ENCODE results near the gene TMIE.

Gene TMIE

DNA sequence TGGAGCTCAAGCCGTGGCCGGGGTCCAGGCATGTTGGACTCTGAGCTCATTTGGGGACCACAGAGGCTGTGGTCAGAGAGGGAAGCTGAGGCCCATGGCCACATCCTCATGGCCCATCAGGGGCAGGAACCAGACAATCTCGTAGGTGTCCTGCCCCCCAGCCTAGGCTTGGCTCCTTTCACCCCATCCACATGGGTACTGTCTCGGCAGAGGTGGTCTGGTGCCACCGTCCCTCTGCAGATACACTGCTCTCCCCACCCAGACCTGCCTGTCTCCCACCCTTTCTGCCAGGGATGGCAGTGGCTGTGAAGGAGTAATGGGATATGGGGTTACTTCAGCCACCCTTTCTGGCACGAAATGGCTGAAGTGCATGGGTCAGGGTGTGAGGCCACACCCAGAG lies 8.5 kb downstream of the TMIE start:
- no peak for DNase-seq

DNA sequence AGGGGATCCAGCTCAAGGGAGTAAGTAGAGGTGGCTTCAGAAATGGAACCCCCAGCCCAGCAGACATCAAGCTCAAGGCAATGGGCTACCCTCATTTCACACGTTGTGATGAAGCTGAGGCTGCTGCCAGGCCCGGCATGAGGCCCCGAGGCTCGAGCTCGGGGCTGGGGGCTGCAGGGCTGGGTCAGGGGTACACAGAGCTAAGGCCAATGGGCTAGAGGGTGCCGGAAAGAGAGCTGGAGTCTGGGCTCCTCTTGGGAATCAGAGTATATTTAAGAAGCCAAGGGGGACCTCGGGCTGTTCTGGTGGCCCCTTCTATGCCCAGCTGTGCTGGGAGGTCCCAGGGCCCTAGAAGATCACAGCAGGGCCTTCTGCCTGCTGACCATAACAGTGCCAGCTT lies 9.0 kb downstream of the TMIE start:
- no peak for DNase-seq

DNA sequence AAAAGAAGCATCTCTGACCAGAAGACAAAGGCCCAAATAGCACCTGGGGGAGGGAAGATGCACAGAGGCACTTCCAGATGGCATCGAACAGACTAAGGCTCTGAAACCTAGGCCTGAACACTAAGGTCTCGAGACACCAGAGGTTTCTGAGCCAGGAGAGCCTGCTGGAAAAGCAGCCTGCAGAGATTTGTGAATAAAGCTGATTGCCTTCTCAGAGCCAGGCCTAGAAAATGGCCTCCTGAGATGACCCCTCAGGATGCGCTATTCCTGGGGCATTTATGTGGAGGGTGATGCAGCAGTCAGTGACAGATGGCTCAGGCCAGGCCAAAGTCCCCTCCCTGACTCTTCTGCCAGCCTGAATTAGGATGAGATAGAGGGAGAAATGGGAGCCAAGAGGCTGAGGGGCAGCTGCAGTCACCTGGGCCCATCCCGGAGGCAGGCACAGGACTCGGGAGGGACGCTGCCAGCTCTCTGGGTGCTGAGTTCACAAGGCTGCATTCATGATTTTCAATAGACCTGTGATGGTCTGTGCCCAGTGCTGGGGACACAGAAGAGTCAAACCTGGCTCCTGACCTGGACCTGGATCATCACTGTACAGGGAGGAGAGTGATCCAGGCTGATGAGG lies 9.6 kb downstream of the TMIE start:
- DNase-seq = no peak

DNA sequence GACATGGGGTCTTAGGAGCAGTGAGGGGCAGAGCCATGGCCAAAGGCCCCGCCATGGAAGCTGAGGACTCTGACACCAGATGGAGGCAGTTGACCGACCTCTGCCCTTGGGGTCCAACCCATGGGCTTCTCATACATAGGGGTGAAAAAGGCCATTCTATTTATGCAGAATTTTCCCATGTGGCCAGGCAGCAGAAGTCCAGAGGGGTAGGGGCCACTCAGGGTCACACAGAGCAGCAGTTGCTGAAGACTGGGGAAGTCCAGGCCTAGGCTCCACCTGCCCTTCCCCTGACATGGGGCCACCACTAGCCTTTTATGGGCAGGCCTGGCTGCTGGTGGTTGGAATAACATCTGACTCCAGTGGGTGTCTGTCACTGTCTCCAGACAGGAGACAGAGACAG lies 10.1 kb downstream of the TMIE start:
- no peak for DNase-seq

DNA sequence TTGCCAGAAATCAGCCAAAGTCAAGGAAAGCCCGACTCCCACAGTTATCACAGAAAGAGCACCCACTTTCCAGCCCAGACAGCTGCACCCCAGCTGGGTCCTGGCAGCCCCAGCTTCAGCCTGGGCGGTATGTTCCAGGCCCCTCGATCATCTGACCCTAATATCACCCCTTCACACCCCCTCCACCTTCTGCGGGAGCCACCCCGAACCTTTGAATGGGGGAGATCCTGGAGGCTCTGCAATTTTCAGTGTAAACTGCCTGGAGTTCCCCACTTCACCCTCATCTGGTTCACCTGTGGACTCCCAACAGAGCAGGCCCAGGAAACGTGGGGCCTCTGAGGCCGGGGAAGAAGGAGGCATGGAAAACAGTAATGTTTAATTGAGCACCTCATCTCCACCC lies 10.6 kb downstream of the TMIE start:
- no peak for DNase-seq

DNA sequence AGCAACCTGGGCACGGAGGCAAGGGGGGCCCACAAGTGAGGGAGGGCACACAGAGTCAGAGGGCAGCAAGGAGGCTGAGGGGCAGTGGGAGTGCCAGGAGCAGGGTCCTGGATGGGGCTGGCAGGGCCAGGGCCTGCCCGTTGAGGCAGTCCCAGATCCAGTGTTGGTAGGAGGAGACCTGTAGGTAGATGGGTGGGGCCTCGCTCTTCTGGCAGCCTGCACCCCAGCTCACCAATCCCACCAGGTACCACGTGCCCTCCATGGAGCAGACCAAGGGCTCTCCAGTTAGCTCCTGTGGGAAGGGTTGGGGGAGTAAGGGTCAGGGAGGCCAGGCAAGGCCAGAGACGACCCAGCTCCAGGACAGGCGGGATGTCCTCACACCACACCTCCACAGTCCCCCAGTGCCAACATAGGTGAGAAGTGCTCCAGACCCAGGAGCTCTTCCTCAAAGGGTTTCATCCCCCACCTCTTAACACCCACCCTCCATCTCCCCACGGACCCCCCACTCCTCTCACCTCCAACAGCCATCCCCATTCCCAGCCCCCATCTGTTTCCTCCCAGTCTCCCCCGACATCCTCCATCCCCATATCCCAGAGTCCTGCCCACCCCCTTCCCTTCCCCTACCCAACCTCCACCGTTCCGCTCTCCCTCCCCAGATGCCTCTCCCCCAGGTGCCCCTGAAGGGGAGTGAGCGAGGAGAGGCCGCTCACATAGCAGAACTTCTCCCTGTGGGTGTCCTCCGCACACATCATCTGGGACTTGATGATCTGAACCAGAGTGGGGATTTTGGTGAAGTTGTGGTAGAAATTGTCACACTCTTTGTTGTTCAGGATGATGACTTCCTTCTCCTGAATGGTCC lies 11.2 kb downstream of the TMIE start:
- no peak for DNase-seq

DNA sequence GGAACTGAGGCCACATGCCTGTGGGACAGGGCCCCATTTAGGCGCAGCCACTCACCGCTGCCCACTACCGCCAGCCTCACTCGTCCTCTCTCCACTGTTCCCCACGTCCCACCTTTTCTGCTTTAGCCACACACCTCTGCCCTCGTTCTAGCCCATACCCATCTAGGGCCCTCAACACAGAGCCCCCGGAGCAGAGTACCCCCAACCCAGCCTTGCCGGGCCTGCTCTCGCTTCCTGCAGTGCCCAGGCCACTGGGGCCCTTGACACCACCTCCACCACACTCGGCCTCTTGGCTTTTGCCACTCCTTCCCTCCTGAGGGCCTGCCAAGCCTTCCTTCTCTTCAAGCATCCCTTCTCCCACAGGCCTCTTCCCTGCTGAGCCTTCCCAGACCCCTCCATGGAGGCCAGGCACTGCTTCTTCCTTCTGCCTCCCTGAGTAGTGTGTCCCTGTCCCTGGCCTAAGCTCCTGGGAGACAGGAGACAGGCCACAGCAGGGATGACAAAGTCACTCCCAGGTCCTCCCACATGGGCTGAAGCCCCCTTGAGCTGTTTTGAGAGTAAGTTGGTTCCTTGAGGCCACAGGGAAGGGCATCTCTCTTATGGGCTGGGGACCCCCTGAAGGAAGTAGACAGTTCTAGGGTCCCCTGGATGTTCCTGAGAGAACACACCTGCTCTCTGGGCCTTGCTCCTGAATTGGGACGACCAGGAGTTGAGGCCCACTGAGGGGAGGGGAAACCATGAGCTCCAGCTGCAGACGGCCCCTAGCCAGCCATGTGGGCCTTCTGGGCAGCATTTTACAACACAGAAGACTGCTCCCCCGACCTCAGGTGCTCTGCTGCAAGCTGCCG lies 12.1 kb downstream of the TMIE start:
- DNase-seq = no peak

DNA sequence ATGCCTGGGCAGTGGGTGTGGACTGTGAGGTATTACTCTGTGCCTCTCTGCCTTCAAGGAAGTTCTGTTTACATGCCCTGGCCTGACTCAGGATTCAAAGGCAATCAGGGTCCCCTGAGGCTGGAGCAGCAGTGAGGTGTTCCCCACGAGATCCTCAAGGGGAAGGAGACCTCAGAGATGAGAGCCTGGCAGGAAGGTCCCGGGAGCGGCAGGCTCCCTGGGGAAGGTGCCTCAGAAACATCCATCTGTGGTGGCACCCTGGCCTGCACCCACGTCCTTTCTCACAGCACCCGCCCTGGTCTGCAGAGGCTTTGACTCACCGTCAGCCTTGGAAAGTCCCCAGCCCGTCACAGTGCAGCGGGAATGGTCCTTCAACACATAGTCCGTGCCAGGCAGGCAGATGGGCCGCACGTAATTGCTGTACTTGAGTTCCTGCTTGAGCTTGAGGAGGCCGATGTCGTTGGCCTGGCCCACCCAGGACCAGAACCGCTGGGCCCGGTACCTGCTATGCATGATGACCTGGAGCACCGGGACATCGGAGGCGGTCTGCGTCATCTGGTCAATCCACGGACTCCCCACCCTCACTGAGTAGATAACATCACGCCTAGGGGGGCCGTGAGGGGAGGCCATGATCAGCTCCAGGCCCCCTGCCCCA lies 12.8 kb downstream of the TMIE start:
- DNase-seq = no peak

DNA sequence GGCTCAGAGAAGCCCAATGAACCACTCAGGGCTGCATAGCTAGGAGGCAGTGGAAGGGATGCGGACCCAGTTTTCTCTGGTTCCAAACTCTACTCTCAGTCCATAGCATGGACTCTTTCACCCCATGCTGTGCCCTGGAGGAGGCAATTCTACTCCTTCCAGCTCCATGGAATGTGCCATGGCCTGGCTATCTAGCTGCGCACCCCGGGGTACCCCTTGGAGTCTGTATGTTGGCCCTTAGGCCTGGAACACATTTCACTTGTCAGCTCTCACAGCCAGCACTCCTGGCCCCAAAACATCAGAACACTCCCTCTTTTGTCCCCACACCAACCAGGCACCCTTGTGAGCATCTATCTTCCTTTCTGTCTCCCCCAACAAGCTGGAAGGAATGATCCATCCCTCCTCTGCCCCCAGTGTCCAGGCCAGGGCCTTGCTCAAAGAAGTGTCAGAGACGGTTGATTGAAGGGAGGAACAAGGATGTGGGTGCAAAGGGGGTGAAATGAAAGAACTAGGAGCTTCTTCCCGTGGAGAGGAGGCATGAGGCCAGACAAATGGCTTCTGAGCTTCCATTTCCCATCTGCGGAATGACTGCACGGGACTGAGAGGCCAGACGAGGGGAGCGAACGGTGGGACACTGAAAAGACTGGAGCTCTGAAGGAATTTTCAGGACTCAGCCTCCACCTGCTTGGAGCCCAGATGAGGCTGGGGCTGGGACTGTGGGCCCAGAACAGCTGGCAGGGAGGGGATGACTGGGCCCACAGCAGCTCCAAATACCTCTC lies 13.7 kb downstream of the TMIE start:
- no peak for DNase-seq

DNA sequence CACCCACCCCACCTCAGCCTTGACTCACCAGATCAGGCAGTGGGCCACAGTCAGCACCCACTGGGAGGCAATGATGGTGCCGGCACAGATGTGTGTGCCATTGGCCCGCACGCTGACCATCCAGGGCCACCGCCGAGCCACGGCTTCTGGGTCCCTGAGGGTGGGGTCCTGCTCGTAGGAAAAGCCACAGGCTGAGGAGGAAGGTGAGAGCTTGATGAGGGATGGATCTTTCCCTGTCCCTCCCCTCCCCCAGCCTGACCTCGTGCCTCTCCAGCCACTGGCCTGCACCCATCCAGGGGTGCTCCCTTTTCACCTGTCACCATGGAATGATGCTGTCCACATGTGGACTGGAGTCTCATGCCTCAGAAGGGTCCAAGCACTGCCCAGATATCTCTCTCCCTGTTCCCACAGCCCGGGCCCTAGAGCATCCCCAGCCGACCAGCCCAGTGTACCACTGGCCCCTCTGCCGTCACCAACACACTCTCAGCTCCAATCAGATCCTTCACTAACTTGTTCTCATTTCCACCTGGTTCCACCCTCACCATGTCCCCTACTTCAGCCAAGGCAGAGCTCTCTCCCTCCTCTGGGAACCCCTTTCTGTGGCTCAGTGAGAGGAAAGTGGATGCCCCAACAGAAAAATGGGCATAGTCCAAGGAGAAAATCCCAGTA lies 14.4 kb downstream of the TMIE start:
- no peak for DNase-seq

DNA sequence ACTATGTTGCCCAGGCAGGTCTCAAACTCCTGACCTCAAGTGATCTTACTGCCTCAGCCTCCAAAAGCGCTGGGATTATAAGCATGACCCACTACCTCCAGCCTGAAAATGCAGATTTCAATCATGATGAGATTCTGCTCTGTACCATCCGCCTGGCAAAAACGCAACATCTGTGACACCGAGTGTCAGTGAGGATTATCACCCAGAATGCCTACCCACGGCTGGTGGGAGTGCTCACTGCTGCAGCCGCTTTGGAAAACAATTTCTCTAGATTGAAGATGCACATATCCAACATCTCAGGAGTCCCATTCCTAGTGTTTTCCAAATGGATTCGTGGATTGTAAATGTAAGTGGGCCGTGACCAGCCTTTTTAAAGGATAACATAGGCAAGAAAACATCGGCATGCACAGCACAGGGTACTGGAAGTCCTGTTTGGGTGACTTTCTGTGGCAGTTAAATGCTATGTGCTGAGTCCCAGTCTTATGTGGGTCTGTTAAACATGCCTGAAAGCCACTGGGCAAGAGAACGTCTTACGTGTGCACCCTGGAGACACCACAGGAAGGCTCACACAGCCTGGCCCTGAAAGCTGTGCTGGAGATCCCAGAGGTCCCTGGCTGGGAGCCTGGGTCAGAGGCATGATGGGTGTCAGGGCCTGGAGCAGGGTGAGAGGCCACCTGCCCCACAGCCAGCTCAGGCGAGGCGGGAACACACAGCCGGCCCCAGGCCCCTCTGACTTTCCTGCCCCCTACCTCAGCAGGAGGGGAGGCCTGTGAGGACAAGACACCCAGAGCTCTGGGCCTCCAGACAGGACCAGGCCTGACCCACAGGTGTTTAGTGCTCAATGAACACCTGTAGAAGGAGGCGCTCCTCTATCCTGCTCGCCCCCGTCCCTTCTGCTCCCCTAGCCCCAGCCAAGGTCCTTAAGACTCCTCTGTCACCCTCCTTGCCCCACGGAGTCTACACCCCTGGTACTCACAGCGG lies 15.6 kb downstream of the TMIE start:
- no peak for DNase-seq

DNA sequence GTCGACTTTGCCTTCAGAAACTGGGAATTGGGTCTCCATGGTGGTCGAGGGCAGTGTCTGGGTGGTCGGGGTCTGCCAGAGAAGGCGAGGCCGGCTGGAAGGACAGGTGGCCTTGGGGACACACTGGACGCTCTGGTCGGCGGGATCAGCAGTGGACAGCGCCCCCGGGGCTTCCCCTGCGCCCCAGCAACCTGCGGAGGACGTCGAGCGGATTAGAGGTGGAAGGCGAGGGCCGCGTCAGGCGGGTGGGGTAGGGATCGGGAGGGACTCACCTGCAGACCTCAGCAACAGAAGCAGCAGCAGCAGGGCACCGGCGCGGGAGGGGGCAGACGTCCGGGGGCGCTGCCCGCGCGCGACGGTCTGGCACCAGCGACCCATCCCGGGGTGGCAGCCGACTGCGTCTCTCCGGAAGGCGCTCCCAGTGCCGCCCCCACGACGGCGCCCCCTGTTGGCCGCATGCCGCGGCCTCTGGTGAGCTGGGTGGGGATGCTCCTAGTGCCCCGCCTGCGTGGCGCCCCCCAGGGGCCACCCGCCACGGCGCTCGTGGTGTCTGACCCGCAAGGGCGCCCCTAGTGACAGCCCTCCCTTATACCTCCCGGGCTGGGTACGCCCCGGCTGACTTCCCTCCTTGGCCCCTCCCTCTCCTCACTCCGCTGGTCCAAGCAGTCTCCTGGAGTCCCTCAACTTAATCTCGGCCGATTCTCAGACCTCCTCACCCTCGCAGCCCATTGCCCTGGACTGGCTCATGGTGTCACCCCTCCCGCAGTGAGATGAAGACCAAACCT lies 16.4 kb downstream of the TMIE start, which contains the start of gene PRSS50:
PRSS50 (minus strand) TSS at position 423 of the 785 bp plus-strand sequence; CDS start at position 378, 45 bp downstream.
- DNase-seq = no peak

DNA sequence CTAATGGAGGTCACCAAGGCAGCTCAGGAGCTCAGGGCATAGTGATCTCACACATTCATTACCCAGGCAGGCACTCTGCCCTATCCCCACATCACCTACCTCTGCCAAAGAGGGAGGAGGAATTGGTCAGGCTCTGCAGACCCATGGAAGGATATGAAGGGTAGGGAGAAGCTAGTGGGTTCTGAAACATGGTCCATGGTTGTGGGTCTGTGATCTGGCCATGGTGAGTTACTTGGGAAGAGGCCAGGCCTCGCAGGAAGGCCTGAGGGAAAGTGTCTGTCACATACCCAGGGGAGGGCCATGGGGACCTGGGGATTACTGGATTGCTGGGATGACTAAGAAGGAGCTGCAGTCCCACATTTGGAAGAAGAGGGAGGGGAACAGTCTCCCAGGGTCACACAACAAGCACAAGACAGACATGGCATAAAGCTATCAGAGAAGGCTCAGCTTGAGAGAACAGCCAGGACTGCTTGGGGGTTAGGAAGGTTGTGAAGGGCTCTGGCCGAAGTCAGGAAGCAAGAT lies 17.9 kb downstream of the TMIE start:
- no peak for DNase-seq

DNA sequence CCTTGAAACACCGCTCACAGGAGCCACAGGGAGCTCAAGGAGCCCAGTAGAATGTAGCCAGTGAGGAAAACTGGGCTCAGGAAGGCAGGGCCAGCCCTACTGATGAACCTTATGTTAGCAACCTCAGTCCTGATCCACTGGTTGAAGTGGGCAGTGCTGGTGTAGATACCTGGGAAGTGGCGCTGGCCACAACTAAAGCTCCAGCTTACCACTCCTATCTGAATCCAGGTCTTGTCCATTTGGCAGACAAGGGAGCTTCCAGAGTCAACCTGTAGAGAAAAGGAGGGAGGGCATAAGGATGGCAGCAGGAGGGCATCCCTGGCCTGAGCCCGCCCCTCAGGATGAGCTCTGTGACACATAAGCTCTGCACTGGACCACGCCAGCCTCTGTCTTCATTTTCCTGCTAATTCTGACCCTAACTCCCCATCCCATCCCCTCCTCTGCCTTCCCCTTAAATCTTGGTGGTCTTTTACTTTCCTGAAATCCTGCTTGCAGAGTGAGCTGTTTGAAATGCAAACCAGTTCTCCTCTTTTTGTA lies 18.6 kb downstream of the TMIE start:
- DNase-seq = no peak

DNA sequence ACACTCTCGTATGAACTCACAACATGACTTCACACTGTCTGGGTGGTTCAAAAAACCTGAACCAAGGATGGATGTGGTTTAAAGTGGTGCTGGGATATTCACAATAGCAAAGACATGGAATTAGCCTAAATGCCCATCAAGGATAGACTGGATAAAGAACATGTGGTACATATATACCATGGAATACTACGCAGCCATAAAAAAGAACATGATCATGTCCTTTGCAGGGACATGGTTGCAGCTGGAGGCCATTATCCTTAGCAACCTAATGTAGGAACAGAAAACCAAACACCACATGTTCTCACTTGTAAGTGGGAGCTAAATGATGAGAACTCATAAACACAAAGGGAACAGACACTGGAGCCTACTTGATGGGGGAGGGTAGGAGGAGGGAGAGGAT lies 19.8 kb downstream of the TMIE start:
- no peak for DNase-seq

DNA sequence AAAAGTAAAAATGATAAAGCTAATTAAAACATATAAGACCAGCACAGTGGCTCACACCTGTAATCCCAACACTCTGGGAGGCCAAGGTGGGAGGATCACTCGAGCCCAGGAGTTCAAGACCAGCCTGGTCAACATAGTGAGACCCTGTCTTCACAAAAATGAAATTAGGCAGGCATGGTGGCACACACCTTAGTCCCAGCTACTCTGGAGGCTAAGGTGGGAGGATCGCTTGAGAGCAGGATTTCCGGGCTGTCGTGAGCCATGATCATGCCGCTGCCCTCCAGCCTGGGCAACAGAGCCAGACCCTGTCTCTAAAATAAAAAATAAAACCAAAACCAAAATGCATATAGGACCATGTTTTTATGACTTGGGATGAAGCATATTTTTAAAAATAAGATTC lies 21.3 kb downstream of the TMIE start:
- no peak for DNase-seq

DNA sequence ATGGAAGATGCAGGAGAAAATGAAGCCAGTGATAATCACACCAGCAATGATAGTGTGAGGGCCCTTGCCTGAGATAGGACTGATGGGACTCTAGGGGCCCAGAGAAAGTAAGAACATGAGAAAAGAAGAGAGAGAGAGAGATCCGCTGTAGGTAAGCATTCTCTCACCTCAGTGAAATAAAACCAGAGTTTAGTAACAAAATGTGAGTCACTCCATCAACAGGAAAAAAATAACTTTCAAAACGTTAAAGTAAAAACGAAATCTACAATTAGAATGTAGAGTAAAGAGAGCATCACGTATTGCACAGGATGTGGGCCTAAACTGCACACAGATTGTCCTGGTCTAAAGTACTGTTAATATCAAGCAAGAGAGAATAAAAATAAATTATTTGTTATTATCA lies 23.2 kb downstream of the TMIE start:
- no peak for DNase-seq

DNA sequence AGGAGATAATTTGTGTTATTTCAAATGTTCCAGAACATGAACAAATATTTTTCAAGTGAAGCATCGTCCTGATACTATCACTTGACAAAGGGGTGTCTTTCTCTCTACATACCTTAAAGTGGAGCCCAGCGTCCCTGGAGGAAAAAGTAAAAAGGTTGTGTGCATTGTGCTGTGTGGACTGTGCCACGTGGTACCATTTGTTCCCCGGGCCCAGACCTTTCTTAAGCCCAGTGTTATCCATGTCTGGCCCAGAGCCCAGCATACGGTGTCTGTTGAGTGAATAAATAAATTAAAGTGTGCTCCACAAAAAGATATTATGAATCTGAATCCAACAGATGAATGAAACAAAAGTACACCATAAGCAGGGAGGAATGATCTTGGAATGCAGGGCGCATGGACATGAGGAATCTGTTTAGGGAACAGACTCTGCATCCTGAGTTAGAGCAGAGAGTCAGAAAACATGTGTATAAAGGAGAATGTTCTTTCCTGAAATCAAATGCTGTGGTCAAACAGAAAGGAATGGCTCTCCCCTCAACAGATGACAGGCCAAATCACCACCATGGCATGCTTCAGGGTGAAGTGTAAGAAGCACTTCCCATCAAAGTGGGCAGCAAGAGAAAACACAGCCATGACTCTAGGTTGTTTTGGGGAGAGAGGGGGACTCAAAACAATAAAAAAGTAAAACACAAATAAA lies 24.6 kb downstream of the TMIE start:
- no peak for DNase-seq
